GM12865 (cell line): Measurements from ENCODE around the gene ZNF783.
"Not testable (repeated sequence)": the region's sequence is repeated elsewhere in the genome, so short reads cannot be mapped to it uniquely, and the experiment has no call there.

Source experiments
- DNase-seq: peaks from one replicate; pipeline ENCODE4 v3.0.0; 2010; ENCODE audit warnings: low read depth
- H3K4me3 ChIP-seq: 2 replicates; pipeline ENCODE4 v1.5.1; 2011; ENCODE audit warnings: mild to moderate bottlenecking, low read depth, low read length, control low read depth
- TF ChIP-seq, protein P1 (sequence below): IDR thresholded peaks from 2 replicates; pipeline ENCODE4 v1.5.1; 2011; ENCODE audit warnings: low read length, control low read depth, low read depth, inconsistent platforms; ENCODE audit not compliant: insufficient read depth; ENCODE audit errors: missing control alignments

ZNF783 gene

DNA sequence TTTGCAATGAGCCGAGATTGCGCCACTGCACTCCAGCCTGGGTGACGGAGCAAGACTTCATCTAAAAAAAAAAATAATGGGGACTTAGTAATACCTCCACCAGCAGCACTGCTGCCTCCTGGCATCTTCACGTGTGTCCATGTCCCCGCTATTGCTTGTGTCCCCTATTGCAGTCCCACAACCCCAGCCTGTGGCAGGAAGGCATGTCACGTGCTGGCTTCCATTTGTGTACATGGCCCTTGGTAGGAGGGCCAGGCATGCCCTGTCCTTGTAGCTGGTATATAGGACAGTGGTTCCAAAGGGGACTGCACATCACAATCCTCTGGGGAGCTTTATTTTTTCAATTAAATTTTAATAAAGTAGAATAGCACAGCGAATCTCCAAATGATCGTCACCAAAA lies 5.7 kb downstream of the ZNF783 start:
- TF ChIP-seq, protein P1, sequence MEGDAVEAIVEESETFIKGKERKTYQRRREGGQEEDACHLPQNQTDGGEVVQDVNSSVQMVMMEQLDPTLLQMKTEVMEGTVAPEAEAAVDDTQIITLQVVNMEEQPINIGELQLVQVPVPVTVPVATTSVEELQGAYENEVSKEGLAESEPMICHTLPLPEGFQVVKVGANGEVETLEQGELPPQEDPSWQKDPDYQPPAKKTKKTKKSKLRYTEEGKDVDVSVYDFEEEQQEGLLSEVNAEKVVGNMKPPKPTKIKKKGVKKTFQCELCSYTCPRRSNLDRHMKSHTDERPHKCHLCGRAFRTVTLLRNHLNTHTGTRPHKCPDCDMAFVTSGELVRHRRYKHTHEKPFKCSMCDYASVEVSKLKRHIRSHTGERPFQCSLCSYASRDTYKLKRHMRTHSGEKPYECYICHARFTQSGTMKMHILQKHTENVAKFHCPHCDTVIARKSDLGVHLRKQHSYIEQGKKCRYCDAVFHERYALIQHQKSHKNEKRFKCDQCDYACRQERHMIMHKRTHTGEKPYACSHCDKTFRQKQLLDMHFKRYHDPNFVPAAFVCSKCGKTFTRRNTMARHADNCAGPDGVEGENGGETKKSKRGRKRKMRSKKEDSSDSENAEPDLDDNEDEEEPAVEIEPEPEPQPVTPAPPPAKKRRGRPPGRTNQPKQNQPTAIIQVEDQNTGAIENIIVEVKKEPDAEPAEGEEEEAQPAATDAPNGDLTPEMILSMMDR = no peak

DNA sequence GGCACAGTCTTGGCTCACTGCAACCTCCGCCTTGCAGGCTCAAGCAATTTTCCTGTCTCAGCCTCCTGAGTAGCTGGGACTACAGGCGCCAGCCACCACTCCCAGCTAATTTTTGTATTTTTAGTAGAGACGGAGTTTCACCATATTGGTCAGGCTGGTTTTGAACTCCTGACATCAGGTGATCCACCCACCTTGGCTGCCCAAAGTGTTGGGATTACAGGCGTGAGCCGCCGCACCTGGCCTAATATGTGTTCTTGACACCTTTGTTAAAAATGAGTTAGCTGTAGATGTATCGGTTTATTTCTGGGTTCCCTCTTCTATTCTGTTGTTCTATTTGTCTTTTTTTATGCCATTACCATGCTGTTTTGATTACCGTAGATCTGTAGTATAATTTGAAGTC lies 12.4 kb downstream of the ZNF783 start:
- H3K4me3 ChIP-seq, DNase-seq: not testable (repeated sequence)

More for the DNA sequence above, 5.7 kb downstream of the ZNF783 start:
- no peak for DNase-seq
- H3K4me3 ChIP-seq = no peak overlapping the region

DNA sequence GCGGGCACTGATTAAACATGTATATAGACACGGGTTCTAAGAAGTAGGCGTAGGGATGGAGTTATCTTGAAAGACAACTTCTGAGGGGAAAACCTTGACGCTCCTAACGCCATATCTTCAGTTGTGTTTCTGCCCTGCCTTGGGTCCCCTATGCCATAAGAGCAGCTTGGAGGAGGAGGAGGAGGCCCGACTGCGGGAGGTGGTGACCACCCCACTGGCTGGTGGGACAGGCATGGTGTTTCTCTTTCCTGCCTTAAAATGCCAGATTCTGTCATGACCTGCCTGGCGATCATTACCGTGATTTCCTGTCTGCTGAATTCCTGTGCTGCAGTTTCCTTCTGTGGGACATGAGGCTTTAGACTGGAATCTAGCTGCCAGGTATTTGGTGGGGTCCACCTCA lies 15.9 kb downstream of the ZNF783 start:
- no peak for DNase-seq
- no peak overlapping the region for H3K4me3 ChIP-seq
- TF ChIP-seq, protein P1 = no peak

DNA sequence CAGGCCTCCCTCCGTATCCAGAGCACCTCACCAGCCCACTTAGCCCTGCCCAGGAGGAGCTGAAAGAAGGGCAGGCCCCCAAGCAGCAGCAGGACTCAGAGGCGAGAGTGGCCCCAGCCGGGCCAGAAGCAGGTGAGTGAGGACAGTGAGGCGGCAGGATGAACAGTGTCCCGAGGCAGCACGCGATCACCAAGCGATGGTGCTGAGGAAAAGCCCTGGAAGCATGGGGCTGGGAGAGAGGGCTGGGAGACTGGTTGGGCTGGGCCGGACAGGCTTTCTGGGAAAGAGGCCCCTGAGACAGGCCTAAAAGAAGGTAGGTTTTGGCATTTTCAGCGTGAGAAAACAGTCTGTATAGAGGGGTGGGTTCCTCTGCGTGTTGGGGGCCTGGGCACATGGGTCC lies 16.4 kb downstream of the ZNF783 start:
- H3K4me3 ChIP-seq = no peak overlapping the region
- no peak for DNase-seq
- TF ChIP-seq, protein P1 = no peak

DNA sequence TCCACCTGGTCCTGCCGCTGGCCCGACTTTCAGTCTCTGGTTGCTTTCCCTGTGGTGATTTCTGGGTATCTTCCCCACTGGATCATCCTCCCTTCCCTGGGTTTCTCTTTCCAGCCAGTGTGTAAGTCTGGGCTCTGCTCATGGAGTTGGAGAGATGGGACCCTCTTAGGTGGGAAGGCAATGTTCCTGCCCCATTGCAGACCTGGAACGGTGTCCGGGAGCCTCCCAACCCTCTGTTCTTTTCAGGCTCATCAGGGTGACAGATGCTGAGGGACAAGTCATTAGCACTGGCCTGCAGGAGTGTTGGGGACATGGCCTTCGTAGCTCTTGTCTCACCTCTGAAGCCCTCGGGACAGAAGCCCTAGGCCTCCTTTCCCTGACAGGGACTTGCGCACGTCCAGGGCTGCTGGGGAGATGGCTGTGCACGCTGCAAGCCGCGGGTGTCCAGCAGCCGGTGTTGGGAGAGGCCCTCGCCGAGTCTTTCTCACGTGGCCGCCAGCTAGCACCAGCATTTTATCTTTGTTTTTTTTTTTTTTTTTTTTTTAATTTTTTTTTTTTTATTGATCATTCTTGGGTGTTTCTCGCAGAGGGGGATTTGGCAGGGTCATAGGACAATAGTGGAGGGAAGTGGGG lies 17.2 kb downstream of the ZNF783 start:
- no peak overlapping the region for H3K4me3 ChIP-seq
- TF ChIP-seq, protein P1 = no peak
- DNase-seq = no peak

DNA sequence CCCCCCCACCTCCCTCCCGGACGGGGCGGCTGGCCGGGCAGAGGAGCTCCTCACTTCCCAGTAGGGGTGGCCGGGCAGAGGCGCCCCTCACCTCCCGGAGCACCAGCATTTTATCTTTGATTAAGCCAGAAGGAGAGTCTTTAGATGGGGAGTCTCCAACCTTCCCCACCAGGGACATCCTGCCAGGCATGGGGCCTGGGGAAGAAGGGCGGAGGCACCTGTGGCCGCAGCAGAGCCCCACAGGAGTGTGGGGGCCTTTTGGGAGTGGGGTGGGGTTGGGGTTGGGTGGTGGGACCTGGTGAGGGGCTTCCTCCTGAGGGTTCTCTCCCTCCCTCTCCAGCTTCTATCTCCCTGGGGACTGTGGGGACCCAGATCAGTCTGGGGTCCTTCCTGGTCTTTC lies 18.2 kb downstream of the ZNF783 start:
- H3K4me3 ChIP-seq = no peak overlapping the region
- TF ChIP-seq, protein P1 = no peak
- no peak for DNase-seq

DNA sequence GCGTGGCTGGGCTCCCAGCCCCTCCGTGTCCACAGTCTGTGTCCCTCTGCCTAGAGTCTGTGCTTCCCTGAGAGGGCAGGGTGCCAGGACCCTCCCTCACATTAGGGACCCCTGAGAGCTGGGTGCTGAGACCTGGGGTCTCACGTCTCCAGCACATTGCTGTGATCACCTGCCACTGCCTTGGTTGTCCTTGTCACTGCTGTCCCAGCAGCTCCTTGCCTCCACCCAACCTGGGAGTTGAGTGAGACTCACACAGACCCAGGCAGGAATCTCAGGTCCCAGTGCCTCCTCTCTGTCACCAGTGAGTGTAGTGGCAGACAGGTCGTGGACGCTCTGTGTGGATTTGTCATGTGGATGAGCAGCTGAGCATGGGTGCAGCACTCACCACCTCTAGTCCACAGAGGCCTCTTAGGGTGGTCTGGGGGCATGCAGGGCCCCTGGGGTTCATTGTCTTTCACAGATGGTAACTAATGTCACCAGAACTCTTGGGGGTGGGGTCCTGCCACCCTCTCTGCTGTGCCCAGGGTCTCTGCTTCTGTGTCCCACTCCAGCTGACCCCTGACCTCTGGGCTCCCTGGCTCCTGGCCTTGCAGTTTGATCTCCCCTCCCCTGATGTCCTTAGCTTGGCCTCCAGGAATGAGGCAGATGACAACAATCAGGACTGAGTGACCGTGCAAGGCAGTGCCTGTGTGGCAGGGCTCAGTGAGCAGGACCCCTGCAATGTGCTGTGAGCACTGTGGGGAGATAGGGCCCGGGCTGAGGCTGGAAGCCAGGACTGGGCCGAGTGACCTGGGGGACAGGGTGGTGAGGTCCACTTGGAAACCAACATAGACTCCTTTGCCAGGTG lies 18.9 kb downstream of the ZNF783 start:
- DNase-seq = no peak
- no peak overlapping the region for H3K4me3 ChIP-seq
- TF ChIP-seq, protein P1 = no peak
